GM13976 (cell line): ENCODE measurements around the gene SAMD14.

Experiments used
- DNase-seq: peaks from one replicate; pipeline ENCODE4 v3.0.0; 2012; ENCODE audit warnings: low spot score
- in situ Hi-C: fragments of 300-500 bp; cut with MboI; formaldehyde crosslinking; loops from one replicate; pipeline ENCODE4 v1.12.0; 2022; ENCODE audit warnings: low sequenced_read_pairs, mixed read lengths, inconsistent platforms; ENCODE audit not compliant: unreplicated experiment
- TF ChIP-seq, protein P1 (sequence below): IDR thresholded peaks from 2 replicates; pipeline ENCODE4 v1.5.1; 2012; ENCODE audit warnings: borderline replicate concordance, mild to moderate bottlenecking; ENCODE audit not compliant: insufficient read depth; ENCODE audit errors: extremely low read depth, missing control alignments, control extremely low read depth

Gene SAMD14

DNA sequence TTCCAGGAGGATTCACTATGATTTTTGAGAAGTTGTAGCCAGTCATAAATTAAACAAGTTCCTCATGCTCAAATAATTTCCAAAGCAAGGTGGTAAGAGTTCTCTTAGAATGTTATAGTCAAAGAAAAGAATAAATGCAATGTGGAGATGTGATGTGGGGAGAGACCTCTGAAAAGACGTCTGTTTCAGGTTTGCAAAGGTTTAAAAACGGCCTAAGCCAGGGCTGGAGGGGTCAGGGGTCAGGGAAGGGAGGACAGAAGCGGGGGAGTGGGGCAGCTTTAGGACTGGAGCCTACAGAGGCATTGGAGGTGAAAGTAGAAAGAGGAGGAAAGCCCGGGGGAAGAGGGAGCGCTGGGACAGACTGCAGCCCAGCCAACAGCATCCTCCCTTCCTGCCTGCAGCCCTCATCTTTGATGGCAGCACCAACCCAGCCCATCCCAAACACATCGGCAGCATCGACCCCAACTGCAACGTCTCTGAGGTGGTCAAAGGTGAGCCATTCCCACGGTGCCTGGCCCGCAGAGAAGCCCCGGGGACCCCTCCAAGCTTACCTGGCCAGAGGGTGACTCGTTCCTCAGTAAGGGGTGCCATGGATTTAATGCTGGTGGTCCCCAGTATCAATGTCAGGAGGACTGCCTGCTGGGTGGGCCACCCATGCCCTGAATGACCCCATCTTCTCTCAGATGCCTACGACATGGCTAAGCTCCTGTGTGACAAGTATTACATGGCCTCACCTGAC, 23.4 kb downstream of the SAMD14 start:
- in situ Hi-C loops: no loop called here
- no peak for DNase-seq
- TF ChIP-seq, protein P1, sequence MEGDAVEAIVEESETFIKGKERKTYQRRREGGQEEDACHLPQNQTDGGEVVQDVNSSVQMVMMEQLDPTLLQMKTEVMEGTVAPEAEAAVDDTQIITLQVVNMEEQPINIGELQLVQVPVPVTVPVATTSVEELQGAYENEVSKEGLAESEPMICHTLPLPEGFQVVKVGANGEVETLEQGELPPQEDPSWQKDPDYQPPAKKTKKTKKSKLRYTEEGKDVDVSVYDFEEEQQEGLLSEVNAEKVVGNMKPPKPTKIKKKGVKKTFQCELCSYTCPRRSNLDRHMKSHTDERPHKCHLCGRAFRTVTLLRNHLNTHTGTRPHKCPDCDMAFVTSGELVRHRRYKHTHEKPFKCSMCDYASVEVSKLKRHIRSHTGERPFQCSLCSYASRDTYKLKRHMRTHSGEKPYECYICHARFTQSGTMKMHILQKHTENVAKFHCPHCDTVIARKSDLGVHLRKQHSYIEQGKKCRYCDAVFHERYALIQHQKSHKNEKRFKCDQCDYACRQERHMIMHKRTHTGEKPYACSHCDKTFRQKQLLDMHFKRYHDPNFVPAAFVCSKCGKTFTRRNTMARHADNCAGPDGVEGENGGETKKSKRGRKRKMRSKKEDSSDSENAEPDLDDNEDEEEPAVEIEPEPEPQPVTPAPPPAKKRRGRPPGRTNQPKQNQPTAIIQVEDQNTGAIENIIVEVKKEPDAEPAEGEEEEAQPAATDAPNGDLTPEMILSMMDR: no peak

DNA sequence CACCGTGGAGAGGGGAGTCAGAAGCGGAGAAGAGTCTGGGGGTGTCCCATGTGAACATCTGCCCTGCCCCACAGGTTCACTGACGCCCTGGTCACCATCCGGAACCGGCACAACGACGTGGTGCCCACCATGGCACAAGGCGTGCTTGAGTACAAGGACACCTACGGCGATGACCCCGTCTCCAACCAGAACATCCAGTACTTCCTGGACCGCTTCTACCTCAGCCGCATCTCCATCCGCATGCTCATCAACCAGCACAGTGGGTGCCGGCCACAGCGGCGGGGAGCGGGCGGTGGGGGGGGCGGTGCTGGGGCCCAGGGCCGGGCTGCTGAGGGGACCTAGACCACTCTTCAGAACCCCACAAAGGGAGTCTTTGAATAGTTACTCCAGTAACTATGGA, 24.1 kb downstream of the SAMD14 start:
- in situ Hi-C loops: no loop called here

DNA sequence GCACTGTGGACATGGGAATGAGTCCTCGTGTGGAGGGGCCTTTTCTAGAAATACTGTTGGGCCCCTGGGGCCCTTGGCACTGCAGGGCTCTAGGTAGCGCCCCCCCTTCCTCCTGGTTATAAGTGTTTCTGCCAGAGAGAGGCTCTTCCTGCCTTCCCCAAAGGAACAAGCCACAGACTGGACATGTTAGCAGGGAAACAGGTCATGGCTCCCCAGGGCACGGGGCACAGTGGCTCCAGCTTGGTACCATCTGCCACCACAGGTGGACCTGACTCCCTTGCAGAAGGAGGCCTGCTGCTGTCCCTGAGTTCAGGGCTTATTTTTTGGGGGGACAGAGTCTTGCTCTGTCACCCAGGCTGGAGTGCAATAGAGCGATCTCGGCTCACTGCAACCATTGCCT, 26.0 kb downstream of the SAMD14 start:
- in situ Hi-C loops: no loop called here
- TF ChIP-seq, protein P1: no peak
- DNase-seq: no peak

More for the DNA sequence above, 24.1 kb downstream of the SAMD14 start:
- TF ChIP-seq, protein P1: no peak
- DNase-seq: no peak

DNA sequence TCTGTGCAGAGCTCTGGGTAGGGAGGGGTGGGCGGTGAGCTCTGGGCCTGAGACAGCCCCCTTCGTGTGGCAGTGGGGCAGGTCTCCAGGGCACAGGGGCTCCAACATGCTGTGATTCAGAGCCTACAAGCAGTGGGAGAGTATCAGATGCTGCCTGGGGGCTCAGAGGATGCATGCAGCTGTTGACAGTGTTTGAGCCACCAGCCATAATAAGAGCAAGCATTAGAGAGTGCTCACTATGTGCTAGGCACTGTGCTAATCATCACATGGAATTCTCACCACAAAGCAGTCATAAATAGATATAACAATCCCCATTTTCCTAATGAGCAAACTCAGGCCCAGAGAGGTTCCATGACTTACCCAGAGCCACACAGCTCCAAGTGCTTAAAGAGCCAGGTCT, 26.7 kb downstream of the SAMD14 start:
- in situ Hi-C loops: no loop called here
- DNase-seq: no peak
- TF ChIP-seq, protein P1: no peak

DNA sequence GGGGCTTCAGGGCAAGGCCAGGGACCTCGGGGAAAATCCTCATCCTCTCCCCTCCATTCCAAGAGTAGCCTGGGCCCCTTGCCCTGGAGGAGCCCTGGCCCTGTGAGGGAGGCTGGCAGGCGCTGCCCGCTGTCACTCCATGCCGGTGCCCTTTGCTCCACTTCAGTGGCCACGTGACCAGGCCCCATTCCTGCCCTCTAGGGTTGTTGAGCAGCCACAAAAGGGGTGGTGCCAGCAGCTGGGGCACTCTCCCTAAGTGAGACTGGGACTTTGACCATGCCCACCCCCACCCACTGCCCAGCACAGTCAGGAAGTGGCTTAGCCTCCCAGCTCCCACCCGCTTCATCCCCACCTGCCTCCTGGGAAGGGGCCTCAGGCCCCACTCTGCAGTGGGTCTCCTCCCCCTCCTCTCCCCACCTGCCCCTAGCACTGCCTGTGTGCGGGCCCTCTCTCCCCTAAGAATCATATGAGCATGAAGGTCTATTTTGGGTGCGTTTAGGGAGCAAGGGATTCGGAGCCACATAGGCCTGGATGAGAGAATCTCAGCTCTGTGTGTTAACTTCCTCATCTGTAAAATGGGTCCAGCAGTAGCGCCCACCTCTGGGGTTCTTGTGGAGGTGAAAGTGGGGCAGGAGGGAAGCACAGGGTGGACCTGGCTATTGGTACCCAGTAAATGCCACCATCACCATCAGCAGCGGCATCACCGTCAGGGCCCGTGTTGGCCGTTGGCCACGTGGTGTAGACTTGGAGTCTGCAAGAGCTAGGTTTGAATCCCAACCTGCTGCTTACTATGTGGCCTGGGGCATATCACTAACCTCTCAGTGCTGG, 27.6 kb downstream of the SAMD14 start:
- in situ Hi-C loops: no loop called here
- TF ChIP-seq, protein P1: no peak
- DNase-seq: no peak

DNA sequence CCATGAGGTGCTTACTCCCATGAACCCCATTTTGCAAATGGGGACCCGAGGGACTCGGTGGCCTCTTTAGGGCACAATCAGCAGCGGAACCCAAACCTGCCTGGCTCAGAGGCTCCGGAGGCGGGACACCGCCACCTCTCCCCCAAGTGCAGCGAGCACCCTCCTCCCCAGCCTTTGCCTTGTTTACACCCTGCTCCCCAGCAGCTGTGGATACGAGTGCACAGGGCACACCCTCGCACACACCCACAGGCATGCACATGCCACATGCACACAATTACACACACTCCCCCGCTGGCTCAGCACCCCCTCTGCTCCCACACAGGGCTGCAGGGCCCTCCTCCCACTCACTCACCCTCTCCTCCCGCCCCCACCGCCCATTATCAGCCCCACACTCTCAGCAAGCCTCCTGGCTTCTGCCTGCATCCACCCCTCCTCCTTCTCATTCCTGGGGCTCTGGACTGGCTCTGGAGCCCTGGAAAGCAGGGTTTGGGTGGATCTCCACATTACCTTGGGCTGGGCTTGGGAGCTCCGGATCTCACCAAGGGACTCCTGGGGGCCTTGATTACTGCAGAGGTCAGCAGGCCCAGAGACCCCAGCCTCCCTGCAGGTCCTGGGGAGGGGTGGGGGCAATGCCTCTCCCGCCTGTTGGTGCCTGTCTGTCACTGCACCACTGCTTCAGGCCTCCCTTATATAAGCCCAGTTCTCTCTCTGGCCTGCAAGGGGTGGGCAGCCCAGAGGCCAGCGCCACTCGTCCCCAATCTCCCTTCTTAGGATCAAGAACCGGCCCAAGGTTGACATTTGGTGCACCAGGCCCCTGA, 28.4 kb downstream of the SAMD14 start:
- TF ChIP-seq, protein P1: no peak
- no peak for DNase-seq
- in situ Hi-C loops: no loop called here
